Measurements from ENCODE around the gene LRP5. TPM values are rescaled to one million over a fixed set of nuclear protein-coding genes. Genes with fewer than 3 reads are reported as not detected.

The LRP5 gene
- total RNA-seq, 1 experiment from 2014 or later, result 32.8 TPM

DNA sequence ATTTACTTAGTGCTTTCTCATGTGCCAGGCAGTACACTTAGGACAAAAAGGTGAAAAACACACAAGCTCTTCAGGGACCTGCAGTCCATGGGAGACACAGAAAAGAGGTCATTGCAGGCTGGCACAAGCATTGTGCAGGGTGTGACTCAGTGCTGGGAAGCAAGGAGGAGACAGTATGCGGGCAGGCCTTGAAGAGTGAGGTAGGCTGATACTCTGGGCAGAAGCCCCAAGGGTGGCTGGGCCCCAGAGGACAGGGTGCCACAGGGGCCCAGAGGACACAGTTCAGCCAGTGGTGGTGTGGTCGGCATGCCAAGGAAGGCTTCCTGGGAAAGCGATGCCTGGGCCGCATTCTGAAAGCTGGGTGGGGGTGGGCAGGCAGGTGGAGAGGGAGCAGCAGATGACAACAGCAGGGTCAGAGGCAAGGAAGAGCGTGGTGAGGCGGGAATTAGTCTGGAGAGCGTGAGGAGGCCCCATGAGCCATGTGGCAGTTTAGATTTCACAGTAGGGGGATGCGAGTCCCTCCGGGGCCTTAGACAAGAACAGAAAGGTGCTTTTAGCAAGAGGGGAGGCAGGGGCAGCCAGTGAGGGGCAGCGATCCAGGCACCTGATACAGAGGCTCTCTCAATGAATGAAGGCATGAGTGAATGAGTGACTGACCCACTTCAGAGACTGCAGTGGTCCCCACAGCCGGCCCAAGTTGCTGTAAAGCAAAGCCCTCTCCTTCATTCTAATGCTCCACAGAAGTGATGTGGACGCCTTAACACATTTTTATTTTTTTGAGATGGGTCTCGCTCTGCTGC is 47.5 kb upstream of the LRP5 start:
- no peak for DNase-seq (ENCODE audit: unreplicated experiment)
- TF ChIP-seq, protein P1, sequence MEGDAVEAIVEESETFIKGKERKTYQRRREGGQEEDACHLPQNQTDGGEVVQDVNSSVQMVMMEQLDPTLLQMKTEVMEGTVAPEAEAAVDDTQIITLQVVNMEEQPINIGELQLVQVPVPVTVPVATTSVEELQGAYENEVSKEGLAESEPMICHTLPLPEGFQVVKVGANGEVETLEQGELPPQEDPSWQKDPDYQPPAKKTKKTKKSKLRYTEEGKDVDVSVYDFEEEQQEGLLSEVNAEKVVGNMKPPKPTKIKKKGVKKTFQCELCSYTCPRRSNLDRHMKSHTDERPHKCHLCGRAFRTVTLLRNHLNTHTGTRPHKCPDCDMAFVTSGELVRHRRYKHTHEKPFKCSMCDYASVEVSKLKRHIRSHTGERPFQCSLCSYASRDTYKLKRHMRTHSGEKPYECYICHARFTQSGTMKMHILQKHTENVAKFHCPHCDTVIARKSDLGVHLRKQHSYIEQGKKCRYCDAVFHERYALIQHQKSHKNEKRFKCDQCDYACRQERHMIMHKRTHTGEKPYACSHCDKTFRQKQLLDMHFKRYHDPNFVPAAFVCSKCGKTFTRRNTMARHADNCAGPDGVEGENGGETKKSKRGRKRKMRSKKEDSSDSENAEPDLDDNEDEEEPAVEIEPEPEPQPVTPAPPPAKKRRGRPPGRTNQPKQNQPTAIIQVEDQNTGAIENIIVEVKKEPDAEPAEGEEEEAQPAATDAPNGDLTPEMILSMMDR (IDR thresholded peaks at IDR 0.05; ENCODE audit: unreplicated experiment), result no peak
- BruUV-seq (replicated peaks), result no TSS peak
- Mint-ChIP-seq H3K4me3 (ENCODE audit: unreplicated experiment) (no peak overlapping the region), H3K27ac (ENCODE audit: low read depth, unreplicated experiment) (no peak overlapping the region), H3K4me1 (ENCODE audit: insufficient read depth, unreplicated experiment) (peaks cover 8% of the 10 kb centered on the region), H3K27me3 (ENCODE audit: insufficient read depth, unreplicated experiment) (no peaks in the 10 kb centered on the region), H3K9me3 (ENCODE audit: unreplicated experiment) (no peaks in the 10 kb centered on the region), H3K36me3 (ENCODE audit: insufficient read depth, unreplicated experiment) (peaks cover 38% of the 10 kb centered on the region)
- CTCF ChIA-PET, result interaction anchor here (0.6 to 3.6 kb wide), 3 partner anchors 7 to 249 kb away, joined by 3 to 30 read pairs (median 28); no protein-coding TSS in a partner anchor
- POLR2A ChIA-PET, result interaction anchor here (0.7 kb wide), 1 partner anchor 1185 kb away, joined by 3 read pairs; no protein-coding TSS in a partner anchor
- intact Hi-C loops (cut with micrococcal nuclease), result no loop called here

DNA sequence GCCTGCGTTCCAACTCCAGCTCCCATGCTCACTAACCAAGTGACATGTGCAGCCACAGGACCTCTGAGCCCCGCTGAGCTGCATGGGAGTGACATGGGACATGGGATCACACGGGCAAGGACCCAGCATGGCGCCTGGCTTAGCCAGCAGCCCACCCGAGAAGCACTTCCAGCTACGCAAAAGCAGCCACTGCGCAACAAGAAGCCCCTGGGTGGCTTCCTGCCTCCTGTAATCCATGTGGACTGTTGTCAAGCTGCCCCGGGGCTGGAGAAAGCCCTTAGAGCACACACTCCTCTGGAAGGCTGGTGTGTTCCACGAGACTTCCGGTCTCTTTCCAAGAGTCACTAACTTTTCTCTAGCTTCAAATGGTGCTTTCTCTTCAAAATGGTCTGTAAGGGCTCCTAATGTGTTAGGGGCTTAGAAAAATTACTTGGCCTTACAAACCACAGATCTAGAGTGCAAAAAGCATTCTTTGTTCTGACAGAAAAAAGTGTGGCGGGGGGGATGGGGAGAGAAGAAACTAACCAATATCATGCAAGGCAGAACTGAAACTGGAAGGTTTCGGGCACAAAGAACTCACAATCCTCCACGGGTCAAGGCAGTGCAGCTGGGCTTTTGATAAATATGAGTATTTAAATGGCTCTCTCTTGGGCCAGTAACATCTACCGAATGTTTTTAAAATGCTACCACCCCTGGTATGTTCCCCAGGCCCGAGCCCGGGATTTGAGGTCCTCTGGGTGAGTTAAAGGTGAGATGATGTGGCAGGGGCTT is 46.1 kb upstream of the LRP5 start:
- no TSS peak for BruUV-seq (replicated peaks)
- Mint-ChIP-seq H3K4me1 (ENCODE audit: insufficient read depth, unreplicated experiment) (peaks cover 10% of the 10 kb centered on the region), H3K9me3 (ENCODE audit: unreplicated experiment) (no peaks in the 10 kb centered on the region), H3K4me3 (ENCODE audit: unreplicated experiment) (no peak overlapping the region), H3K27me3 (ENCODE audit: insufficient read depth, unreplicated experiment) (no peaks in the 10 kb centered on the region), H3K36me3 (ENCODE audit: insufficient read depth, unreplicated experiment) (peaks cover 30% of the 10 kb centered on the region), H3K27ac (ENCODE audit: low read depth, unreplicated experiment) (no peak overlapping the region)
- intact Hi-C loops (cut with micrococcal nuclease), result no loop called here
- no peak for DNase-seq (ENCODE audit: unreplicated experiment)
- ChIA-PET POLR2A (interaction anchor here (1.1 kb wide), 1 partner anchor 16 kb away, joined by 3 read pairs; no protein-coding TSS in a partner anchor), CTCF (interaction anchor here (0.5 to 3.6 kb wide), 5 partner anchors 8 to 44 kb away, joined by 3 to 30 read pairs (median 5); no protein-coding TSS in a partner anchor)
- TF ChIP-seq, protein P1 (IDR thresholded peaks at IDR 0.05; ENCODE audit: unreplicated experiment), result no peak

DNA sequence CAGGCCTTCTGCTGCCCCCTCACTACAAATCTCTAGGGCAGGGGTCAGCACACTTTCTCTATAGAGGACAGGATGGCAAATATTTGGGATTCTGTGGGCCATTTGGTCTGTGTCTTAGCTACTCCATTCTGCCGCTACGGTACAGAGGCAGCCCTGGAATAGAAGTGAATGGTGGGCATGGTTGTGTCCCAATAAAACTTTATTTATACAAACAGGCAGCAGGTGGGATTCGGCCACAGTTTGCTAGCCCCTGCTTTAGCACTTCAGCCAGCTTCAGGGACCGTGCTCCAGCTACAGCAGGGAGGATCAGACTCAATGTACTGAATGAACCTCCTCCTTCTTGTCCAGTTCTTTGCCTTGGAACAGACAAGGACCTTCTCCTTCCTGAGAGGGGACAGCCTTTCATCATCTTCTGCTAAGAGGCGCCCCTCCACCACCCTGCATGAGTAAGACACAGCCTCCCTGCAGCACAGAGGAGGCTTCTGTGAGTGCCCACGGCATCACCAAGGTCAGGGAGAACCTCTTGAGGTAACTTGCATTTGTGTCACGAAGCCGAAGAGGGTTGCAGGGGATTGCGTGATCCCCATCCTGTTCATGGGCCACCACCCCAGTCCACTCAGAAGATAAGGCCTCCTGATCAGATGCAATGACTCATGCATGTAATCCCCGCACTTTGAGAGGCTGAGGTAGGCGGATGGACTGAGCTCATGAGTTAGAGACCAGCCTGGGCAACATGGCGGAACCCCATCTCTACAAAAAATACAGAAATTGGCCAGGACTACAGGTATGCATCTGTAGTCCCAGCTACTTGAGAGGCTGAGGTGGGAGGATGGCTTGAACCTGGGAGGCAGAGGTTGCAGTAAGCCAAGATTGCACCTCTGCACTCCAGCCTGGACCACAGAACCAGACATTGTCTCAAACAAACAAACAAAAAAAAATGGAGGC is 45.2 kb upstream of the LRP5 start:
- Mint-ChIP-seq H3K27ac (ENCODE audit: low read depth, unreplicated experiment) (no peak overlapping the region), H3K4me3 (ENCODE audit: unreplicated experiment) (no peak overlapping the region), H3K4me1 (ENCODE audit: insufficient read depth, unreplicated experiment) (peaks cover 10% of the 10 kb centered on the region), H3K27me3 (ENCODE audit: insufficient read depth, unreplicated experiment) (no peaks in the 10 kb centered on the region), H3K36me3 (ENCODE audit: insufficient read depth, unreplicated experiment) (peaks cover 21% of the 10 kb centered on the region), H3K9me3 (ENCODE audit: unreplicated experiment) (no peaks in the 10 kb centered on the region)
- TF ChIP-seq, protein P1 (IDR thresholded peaks at IDR 0.05; ENCODE audit: unreplicated experiment), result no peak
- ChIA-PET CTCF (interaction anchor here (0.6 to 3.6 kb wide), 4 partner anchors 9 to 43 kb away, joined by 3 to 30 read pairs (median 16); no protein-coding TSS in a partner anchor), POLR2A (interaction anchor here (1.4 kb wide), 1 partner anchor 10 kb away, joined by 3 read pairs; no protein-coding TSS in a partner anchor)
- DNase-seq (ENCODE audit: unreplicated experiment), result no peak
- no TSS peak for BruUV-seq (replicated peaks)
- intact Hi-C loops (cut with micrococcal nuclease), result no loop called here

All from MCF 10A (cell line).